GM12892 (cell line): ENCODE results near the gene FAM107B.

Experiments
- DNase-seq: peaks from one replicate; pipeline ENCODE4 v3.0.0; 2011; ENCODE audit not compliant: insufficient read length
- FAIRE-seq: peaks from 2 replicates; lab custom pipeline; 2011; peaks lifted over from hg19 to GRCh38; lab: Jason Lieb, UNC
- POLR2A ChIP-seq: IDR thresholded peaks from 2 replicates; pipeline ENCODE4 v1.6.1; 2011; ENCODE audit warnings: low read depth, low read length, control low read depth
- POLR2AphosphoS5 ChIP-seq: IDR thresholded peaks from 2 replicates; pipeline ENCODE4 v1.6.1; 2011; ENCODE audit warnings: low read depth, low read length, control low read depth
- TAF1 ChIP-seq: IDR thresholded peaks from 2 replicates; pipeline ENCODE4 v1.6.1; 2011; ENCODE audit warnings: low read depth, mild to moderate bottlenecking, control low read depth, low read length, borderline replicate concordance

Gene FAM107B

DNA sequence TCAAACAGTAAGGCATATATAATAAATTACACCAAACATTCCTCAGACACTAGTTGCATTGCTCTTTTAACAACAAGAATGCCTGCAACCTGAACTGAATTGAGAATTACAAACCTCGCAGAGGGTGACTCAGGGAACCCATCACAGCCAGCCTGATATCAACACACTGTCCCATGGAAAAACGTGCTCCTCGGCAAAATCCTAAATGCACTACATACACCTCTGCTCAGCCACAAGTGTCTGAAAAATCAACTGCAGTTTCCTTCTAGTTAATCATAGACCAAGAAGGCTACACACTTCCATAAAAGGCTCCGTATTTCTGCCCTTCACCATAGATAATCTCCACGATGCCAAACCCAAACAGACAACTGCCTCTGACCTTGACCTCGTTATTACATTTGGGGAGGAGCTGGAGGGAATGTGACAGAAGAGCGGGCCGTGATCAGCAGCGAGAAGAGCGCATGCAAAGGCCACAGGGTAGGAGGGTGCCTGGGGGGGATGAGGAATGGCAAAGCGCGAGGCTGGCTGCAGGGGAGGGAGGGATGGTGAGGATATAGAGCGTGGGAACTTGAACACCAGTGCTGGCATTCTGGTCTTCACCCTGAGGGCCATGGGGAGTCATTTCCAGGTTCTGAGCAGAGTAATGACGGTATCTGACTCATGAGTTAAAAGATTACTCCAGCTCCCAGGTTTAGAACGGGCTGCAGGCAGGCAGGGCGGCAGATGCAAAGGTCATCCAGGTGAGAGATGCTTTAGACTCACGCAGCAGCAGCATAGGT is 242.0 kb downstream of the FAM107B start:
- no peak for FAIRE-seq
- TF ChIP-seq POLR2AphosphoS5: 0 out of 2 replicates have a peak, but pooled peaks have one; percentile 22
- TF ChIP-seq TAF1: no peak
- DNase-seq: no peak

DNA sequence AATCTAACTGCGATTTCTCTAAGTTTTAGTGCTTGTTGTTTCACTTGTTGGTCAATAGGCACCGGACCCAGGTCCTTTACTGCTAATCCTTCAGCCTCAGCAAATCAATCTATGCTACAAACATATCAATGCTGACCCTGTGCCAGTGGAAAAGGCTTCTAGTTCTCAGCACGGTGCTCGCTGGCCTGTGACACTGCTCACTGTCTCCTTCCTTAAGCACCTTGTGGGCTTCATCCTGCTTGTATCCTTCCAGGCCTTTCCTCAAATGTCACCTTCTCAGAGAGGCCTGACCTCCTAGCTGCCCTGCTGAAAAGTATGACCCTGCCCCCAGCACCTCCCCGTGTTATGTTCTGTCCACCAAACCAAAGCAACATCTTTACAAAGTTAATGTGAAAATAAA is 242.7 kb downstream of the FAM107B start:
- DNase-seq: no peak
- TF ChIP-seq POLR2AphosphoS5 (no peak), POLR2A (no peak), TAF1 (no peak)
- FAIRE-seq: no peak

DNA sequence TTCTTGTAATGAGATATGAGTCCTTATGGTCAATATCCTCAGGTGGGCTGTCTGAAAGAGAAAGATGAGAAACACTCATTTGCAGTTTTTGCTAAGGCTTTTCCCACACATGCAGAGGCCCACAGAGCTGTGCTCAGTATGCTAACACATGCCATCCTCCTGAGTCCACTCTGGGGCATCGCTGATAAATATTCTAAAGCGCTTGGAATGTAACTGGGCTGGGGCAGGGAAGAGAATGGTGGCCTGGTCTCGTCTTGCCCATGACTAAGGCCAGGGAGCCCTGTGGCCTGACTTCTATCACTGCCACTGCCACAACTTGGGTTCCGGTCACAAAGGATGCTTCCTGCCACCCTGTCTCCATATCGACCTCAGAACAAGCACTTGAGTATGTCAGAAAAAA is 244.2 kb downstream of the FAM107B start:
- DNase-seq: no peak
- no peak for TF ChIP-seq POLR2AphosphoS5
- no peak for FAIRE-seq

DNA sequence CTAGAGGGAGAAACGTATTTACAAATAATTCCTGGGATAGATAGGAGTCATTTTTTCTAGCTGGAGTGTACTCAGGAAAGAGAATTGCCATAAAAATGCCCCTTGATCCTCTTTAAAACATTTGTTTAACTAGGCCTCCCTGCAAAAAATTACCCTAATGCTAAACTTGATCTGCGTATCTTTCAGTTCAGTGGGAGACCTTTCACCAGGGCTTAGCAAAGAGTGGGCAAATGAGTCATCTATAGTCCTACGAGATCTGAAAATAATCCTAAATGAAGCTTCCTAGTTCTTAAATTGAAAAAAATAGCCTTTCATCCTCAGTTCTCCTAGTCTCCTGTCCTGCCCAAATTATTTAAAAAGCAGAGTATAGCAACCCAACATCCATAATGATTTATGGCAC is 245.3 kb downstream of the FAM107B start:
- FAIRE-seq (no peak), DNase-seq (no peak)
- no peak for TF ChIP-seq POLR2AphosphoS5
- TF ChIP-seq TAF1: no peak
- no peak for TF ChIP-seq POLR2A

DNA sequence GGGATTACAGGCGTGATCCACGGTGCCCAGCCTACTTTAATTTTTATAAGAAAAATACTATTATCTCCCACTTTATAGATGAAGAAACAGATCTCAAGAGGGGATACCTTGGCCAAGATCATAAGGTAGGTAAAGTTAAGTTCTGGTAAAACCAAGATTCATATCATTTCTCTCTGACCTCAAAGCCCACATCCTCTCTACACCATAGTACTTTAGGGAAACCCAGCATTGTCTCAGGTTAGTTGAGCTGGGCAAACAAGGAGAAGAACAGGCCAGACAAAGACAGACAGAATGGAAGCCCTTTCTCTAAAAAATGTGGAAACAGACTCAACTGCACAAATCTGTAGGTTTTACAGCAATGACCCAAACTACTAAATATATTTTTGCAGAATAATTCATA is 246.2 kb downstream of the FAM107B start:
- FAIRE-seq (peak; percentile 40), DNase-seq (no peak)
- TF ChIP-seq POLR2A (no peak), POLR2AphosphoS5 (no peak), TAF1 (no peak)

DNA sequence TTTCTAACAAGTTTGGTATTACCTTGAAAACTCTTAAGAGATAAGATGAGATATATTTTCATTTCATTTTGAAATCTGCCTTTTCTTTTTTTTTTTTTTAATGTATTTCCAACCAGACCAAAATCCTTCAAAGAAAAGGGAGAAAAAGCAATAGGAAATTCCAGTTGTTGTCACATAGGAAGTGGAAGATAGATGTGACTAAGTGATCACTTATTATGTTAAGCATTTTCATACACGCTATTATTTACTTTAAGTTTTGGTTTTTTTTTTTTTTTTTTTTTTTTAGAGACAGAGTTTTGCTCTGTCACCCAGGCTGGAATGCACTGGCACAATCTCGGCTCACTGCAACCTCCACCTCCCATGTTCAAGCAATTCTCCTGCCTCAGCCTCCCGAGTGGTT is 246.8 kb downstream of the FAM107B start:
- no peak for TF ChIP-seq POLR2A
- TF ChIP-seq TAF1: no peak
- FAIRE-seq (no peak), DNase-seq (no peak)

DNA sequence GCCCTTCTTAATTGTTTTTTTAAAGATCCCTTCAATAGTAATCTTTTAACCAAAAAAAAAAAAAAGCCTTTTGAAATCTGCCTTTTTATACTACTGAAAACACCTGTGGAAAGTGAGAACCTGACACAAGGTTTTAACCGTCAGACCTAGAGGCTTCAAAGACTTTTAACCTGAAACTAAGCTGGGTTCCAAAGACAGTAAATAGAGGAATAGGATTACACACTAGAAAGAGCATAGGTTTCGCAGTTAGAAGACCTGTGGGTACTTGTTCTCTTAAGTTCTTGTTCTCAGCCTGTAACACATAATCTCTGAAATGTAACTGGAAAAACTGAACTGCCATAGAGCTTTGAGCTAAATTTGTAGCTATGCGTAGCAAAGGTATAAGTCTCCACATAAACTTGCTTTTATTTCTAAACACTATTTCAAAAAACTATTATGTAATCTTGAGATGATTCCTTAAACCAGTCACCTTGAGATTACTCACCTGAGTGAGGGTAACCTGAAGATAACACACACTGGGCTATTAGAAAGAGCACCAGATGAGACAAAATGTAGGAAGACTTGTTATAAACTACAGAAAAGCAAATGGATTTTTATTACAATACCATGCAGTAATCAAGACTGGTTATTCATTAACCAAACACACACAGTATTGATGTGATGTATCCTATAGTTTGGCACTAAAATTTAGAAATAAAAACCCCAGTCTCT is 247.4 kb downstream of the FAM107B start:
- FAIRE-seq: no peak
- no peak for DNase-seq
- TF ChIP-seq POLR2AphosphoS5 (no peak), TAF1 (no peak), POLR2A (no peak)

DNA sequence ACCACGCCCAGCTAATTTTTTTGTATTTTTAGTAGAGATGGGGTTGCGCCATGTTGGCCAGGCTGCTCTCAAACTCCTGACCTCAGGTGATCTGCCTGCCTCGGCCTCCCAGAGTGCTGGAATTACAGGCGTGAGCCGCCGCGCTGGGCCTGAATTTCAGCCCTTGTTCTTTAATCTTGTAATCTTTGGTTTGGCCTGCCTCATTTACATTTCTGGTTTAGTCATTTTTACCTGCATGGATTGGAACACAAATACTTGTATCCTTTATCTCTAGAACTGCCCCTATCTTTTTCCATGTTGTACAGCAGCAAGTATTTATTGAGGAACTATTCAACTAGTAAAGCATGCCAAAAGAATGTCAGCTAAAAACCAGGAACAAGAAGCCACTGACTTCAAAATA is 248.4 kb downstream of the FAM107B start:
- TF ChIP-seq POLR2AphosphoS5 (no peak), TAF1 (no peak), POLR2A (no peak)
- FAIRE-seq: no peak
- no peak for DNase-seq

DNA sequence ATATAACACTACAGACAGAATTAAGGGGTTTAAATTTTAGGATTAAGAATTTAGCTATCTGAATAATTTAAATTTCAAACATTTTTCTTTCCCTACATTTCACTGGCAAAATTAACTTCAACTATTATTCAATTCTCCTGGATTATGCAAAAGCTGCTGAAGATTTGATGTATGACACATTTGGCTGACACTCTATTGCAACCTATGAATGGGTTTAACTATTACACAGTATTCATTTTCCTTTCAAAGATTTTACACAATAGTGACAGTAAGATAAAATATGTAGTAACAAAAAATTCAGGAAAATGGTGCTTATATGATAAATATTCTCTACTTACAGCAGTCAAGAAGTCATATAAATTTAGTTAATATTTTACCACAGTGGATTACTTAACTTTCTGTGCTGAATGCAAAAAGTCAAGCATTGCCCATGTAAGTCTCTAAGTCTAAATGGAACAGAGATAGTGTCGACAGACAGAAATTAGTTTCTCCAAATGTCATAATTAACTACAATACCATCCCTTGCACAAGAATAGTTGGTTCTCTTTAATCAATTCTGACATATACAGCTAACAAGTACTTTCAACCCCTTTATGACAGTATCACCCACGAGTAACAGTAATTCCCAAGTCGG is 249.9 kb downstream of the FAM107B start:
- no peak for TF ChIP-seq POLR2AphosphoS5
- no peak for TF ChIP-seq TAF1
- no peak for TF ChIP-seq POLR2A
- no peak for DNase-seq
- no peak for FAIRE-seq

DNA sequence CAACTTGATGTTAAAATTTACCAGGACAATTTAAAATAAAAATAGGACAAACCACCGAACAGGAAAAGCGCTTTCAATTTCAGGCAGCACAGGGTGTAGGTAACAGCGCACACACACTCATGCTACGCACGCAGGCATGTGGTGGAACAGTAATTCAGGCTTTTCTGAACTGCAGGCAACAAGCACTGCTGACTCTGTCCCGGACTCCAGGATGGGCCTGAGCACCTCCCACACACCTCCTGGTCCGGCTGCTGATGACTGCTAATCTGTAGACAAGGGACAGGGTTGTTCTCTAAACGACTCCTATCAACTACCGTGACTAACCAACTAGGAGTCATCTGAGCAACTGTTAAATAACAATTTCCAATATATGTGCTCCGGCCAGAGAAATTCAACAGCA is 251.4 kb downstream of the FAM107B start:
- FAIRE-seq (no peak), DNase-seq (no peak)
- TF ChIP-seq TAF1 (no peak), POLR2A (no peak), POLR2AphosphoS5 (no peak)

DNA sequence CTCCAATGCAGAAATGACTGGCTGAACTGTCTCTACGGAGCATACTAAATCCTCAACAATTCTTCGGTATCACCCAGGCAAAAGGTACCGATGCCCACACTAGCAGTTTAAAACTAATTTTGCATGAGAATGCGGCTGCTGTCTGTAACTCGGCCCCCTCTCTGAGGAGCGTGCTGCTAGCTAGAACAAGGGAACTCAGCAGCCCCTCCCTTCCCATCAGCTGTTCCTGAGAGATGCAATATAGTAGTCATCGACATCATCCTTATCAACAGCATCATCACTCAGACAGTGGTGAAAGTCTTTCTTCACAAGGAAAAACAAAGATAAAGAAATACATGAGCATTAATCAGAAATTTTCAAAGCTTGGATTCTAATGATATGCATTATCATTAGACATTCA is 254.9 kb downstream of the FAM107B start:
- TF ChIP-seq POLR2AphosphoS5: no peak
- no peak for TF ChIP-seq POLR2A
- no peak for TF ChIP-seq TAF1
- DNase-seq (no peak), FAIRE-seq (no peak)

DNA sequence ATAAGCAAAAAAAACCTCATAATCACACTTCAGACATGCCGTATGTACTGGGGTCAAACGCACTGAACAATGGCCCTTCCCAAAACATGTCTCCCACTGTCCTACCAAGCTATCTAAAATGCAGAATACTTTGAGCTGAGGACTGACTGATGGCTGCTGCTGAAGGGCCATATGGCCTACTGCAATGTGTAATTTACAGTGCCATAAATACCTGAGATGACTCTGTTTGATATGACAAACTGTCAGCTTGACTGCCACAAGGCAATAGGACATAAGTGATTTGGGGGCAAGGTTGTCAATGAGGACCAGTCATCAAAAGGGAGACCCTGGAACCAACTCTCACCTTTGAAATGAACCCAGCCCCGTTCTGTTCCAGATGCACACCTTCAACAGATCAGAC is 256.5 kb downstream of the FAM107B start:
- FAIRE-seq (no peak), DNase-seq (no peak)
- TF ChIP-seq TAF1 (no peak), POLR2A (no peak), POLR2AphosphoS5 (no peak)

DNA sequence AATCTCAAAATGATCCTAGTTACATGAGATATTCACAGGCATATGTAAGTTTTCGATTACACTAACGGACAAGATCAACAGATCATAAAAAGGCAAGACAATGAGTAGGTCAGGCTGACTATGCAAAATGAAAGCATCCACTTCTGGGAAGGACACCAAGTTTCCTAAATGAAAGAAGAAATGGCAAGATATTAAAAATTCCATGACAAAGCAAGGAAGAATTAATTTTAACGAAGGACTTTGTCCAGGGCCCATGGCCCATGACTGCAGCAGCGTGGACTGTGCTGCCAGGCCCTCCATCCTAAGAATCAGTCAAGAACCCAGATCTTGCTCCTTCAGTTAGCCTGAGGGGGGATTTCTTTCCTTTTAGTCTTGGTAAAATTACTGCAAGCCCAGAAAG is 261.6 kb downstream of the FAM107B start:
- DNase-seq (no peak), FAIRE-seq (no peak)
- no peak for TF ChIP-seq POLR2A

DNA sequence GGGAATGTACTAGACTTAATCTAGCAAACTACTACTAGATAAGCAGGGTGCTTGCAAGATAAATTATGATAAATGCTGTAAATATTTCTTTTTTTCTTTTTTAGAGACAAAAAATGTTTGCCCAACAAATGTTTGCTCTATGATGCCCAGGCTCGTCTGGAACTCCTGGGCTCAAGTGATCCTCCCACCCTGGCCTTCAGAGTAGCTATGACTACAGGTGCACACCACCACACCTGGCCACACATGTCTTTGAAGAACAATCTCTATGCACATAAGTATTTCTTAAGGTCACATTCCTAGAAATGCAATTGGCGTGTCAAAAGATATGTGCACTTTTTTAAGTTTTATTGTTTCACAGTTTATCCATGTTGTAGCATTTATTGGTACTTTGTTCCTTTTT is 264.4 kb downstream of the FAM107B start:
- no peak for DNase-seq
- no peak for FAIRE-seq
- TF ChIP-seq POLR2AphosphoS5 (no peak), POLR2A (no peak), TAF1 (no peak)
